ENCODE results near the gene KCNQ1. TPM values are rescaled to one million over a fixed set of nuclear protein-coding genes. Genes with fewer than 3 reads are reported as not detected.

Gene KCNQ1
- total and polyA plus RNA-seq, 9 of the 15 experiments (the other 6 are each of a cell fraction or from before 2014, with no cell fraction given), result 0.44 TPM; not detected in 8

DNA sequence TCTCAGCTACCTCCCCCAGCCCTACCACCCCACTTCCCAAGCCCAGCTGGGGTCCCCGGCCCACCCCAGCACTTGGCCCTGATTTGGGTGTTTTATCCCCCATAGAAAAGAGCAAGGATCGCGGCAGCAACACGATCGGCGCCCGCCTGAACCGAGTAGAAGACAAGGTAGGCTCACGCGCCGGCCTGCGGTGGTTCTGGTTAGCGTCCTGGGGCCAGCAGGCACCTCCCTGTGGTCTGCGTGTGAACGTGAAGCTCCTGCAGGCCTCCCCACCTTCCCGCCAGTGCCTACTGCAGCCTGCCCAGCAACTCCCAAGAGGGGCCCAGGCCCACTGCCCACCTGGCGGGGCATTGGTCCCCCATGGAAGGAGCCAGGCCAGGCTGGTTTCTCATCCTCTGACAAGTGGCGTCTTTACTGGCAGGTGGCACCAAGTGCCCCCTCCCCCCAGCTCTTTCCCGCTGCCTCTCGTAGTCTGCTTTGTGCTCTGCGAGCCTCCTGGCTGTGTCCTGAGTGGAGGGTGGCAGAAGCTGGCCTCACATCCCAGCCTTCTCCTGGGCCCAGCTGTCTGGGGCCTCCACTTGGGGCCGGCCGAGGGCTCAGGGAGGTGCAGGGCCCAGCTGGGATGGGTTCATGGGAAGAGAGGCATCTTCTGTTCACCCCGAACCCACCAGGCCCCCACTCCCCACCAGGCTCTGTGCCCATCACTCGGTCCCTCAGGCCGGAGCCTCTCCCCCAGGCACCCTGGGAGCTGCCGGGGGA lies 333.2 kb downstream of the KCNQ1 start (continued):
- TF ChIP-seq, protein P1, sequence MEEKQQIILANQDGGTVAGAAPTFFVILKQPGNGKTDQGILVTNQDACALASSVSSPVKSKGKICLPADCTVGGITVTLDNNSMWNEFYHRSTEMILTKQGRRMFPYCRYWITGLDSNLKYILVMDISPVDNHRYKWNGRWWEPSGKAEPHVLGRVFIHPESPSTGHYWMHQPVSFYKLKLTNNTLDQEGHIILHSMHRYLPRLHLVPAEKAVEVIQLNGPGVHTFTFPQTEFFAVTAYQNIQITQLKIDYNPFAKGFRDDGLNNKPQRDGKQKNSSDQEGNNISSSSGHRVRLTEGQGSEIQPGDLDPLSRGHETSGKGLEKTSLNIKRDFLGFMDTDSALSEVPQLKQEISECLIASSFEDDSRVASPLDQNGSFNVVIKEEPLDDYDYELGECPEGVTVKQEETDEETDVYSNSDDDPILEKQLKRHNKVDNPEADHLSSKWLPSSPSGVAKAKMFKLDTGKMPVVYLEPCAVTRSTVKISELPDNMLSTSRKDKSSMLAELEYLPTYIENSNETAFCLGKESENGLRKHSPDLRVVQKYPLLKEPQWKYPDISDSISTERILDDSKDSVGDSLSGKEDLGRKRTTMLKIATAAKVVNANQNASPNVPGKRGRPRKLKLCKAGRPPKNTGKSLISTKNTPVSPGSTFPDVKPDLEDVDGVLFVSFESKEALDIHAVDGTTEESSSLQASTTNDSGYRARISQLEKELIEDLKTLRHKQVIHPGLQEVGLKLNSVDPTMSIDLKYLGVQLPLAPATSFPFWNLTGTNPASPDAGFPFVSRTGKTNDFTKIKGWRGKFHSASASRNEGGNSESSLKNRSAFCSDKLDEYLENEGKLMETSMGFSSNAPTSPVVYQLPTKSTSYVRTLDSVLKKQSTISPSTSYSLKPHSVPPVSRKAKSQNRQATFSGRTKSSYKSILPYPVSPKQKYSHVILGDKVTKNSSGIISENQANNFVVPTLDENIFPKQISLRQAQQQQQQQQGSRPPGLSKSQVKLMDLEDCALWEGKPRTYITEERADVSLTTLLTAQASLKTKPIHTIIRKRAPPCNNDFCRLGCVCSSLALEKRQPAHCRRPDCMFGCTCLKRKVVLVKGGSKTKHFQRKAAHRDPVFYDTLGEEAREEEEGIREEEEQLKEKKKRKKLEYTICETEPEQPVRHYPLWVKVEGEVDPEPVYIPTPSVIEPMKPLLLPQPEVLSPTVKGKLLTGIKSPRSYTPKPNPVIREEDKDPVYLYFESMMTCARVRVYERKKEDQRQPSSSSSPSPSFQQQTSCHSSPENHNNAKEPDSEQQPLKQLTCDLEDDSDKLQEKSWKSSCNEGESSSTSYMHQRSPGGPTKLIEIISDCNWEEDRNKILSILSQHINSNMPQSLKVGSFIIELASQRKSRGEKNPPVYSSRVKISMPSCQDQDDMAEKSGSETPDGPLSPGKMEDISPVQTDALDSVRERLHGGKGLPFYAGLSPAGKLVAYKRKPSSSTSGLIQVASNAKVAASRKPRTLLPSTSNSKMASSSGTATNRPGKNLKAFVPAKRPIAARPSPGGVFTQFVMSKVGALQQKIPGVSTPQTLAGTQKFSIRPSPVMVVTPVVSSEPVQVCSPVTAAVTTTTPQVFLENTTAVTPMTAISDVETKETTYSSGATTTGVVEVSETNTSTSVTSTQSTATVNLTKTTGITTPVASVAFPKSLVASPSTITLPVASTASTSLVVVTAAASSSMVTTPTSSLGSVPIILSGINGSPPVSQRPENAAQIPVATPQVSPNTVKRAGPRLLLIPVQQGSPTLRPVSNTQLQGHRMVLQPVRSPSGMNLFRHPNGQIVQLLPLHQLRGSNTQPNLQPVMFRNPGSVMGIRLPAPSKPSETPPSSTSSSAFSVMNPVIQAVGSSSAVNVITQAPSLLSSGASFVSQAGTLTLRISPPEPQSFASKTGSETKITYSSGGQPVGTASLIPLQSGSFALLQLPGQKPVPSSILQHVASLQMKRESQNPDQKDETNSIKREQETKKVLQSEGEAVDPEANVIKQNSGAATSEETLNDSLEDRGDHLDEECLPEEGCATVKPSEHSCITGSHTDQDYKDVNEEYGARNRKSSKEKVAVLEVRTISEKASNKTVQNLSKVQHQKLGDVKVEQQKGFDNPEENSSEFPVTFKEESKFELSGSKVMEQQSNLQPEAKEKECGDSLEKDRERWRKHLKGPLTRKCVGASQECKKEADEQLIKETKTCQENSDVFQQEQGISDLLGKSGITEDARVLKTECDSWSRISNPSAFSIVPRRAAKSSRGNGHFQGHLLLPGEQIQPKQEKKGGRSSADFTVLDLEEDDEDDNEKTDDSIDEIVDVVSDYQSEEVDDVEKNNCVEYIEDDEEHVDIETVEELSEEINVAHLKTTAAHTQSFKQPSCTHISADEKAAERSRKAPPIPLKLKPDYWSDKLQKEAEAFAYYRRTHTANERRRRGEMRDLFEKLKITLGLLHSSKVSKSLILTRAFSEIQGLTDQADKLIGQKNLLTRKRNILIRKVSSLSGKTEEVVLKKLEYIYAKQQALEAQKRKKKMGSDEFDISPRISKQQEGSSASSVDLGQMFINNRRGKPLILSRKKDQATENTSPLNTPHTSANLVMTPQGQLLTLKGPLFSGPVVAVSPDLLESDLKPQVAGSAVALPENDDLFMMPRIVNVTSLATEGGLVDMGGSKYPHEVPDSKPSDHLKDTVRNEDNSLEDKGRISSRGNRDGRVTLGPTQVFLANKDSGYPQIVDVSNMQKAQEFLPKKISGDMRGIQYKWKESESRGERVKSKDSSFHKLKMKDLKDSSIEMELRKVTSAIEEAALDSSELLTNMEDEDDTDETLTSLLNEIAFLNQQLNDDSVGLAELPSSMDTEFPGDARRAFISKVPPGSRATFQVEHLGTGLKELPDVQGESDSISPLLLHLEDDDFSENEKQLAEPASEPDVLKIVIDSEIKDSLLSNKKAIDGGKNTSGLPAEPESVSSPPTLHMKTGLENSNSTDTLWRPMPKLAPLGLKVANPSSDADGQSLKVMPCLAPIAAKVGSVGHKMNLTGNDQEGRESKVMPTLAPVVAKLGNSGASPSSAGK (IDR thresholded peaks at IDR 0.05), result 0 out of 2 replicates have a peak, but pooled peaks have one; percentile 14
- TF ChIP-seq WHSC1 (IDR thresholded peaks at IDR 0.05; ENCODE audit: low read length) (no peak), ZNF274 (IDR thresholded peaks at IDR 0.05; ENCODE audit: borderline replicate concordance, low read depth, low read length) (no peak), SRSF1 (IDR thresholded peaks at IDR 0.05; ENCODE audit: low read depth, low read length) (no peak), PCBP1 (IDR thresholded peaks at IDR 0.05; ENCODE audit: low read depth, low read length, poor library complexity, severe bottlenecking) (peak; percentile 26), ZNF76 (CRISPR knock-in tag; IDR thresholded peaks at IDR 0.05; ENCODE audit: borderline replicate concordance) (no peak), CHCHD3 (CRISPR knock-in tag; IDR thresholded peaks at IDR 0.05) (no peak), ETV1 (tag; conservative IDR thresholded peaks at IDR 0.05; ENCODE audit: low read depth) (no peak), KDM4B (IDR thresholded peaks at IDR 0.05; ENCODE audit: borderline replicate concordance in 2 of 2, low read depth in 1 of 2) (no peak), DDX20 (tag; IDR thresholded peaks at IDR 0.05; ENCODE audit: low read depth) (no peak)
- TF ChIP-seq, protein P2, sequence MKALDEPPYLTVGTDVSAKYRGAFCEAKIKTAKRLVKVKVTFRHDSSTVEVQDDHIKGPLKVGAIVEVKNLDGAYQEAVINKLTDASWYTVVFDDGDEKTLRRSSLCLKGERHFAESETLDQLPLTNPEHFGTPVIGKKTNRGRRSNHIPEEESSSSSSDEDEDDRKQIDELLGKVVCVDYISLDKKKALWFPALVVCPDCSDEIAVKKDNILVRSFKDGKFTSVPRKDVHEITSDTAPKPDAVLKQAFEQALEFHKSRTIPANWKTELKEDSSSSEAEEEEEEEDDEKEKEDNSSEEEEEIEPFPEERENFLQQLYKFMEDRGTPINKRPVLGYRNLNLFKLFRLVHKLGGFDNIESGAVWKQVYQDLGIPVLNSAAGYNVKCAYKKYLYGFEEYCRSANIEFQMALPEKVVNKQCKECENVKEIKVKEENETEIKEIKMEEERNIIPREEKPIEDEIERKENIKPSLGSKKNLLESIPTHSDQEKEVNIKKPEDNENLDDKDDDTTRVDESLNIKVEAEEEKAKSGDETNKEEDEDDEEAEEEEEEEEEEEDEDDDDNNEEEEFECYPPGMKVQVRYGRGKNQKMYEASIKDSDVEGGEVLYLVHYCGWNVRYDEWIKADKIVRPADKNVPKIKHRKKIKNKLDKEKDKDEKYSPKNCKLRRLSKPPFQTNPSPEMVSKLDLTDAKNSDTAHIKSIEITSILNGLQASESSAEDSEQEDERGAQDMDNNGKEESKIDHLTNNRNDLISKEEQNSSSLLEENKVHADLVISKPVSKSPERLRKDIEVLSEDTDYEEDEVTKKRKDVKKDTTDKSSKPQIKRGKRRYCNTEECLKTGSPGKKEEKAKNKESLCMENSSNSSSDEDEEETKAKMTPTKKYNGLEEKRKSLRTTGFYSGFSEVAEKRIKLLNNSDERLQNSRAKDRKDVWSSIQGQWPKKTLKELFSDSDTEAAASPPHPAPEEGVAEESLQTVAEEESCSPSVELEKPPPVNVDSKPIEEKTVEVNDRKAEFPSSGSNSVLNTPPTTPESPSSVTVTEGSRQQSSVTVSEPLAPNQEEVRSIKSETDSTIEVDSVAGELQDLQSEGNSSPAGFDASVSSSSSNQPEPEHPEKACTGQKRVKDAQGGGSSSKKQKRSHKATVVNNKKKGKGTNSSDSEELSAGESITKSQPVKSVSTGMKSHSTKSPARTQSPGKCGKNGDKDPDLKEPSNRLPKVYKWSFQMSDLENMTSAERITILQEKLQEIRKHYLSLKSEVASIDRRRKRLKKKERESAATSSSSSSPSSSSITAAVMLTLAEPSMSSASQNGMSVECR (CRISPR knock-in tag; IDR thresholded peaks at IDR 0.05), result 0 out of 2 replicates have a peak, but pooled peaks have one; percentile 23
